Thyroid gland (tissue), 4 donors: ENCODE data around the gene GHRL.

Experiments used
- POLR2A ChIP-seq, 2 donors: fragments of 450-650 bp; IDR thresholded peaks; one replicate each; pipeline ENCODE4 v1.6.1; 2017; ENCODE audit warnings: antibody characterized with exemption in 2 of 2, mild to moderate bottlenecking in 2 of 2, moderate library complexity in 1 of 2
- TF ChIP-seq, protein P1 (sequence below), 6 experiments: fragments of 200-600 bp in 3 of 6; fragments of 450-650 bp in 3 of 6; sonication (generic) in 3 of 6; IDR thresholded peaks; one replicate each; pipeline ENCODE4 v1.5.1; 2016 to 2019; ENCODE audit warnings: antibody characterized with exemption in 6 of 6, mild to moderate bottlenecking in 2 of 6, inconsistent platforms in 1 of 6, moderate library complexity in 1 of 6

DNA sequence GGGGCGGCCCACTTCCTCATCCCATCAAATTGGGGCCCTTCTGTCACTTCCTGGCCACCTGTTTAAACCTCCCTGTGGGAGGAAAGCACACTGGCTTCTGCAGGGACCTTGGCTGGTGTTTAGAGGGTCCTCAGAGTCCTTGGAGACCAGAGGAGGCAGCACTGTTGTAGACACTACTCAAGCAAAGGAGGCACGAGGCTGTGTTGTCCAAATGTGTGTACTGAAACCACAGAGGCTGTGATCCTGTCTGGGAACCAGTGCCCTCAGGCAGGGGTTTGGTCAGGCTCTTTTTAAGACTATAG, 40.6 kb upstream of the GHRL start:
- TF ChIP-seq, protein P1, sequence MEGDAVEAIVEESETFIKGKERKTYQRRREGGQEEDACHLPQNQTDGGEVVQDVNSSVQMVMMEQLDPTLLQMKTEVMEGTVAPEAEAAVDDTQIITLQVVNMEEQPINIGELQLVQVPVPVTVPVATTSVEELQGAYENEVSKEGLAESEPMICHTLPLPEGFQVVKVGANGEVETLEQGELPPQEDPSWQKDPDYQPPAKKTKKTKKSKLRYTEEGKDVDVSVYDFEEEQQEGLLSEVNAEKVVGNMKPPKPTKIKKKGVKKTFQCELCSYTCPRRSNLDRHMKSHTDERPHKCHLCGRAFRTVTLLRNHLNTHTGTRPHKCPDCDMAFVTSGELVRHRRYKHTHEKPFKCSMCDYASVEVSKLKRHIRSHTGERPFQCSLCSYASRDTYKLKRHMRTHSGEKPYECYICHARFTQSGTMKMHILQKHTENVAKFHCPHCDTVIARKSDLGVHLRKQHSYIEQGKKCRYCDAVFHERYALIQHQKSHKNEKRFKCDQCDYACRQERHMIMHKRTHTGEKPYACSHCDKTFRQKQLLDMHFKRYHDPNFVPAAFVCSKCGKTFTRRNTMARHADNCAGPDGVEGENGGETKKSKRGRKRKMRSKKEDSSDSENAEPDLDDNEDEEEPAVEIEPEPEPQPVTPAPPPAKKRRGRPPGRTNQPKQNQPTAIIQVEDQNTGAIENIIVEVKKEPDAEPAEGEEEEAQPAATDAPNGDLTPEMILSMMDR (IDR thresholded peaks at IDR 0.05): no peak
- no peak for TF ChIP-seq POLR2A (IDR thresholded peaks at IDR 0.05)
